Small intestine (tissue), 7 donors: ENCODE measurements around the gene LSM3. TPM values are rescaled to one million over a fixed set of nuclear protein-coding genes. Genes with fewer than 3 reads are reported as not detected.
A peak's percentile ranks its signal among the peaks of the same experiment; 100 is the strongest.

Experiments used
- DNase-seq, 2 donors: peaks; one replicate each; pipeline versions ENCODE4 v3.0.0 to v3.0.0-alpha.2; 2013
- FAIRE-seq: peaks from 2 replicates; lab custom pipeline; 2012; peaks lifted over from hg19 to GRCh38; lab: Jason Lieb, UNC
- H3K27ac ChIP-seq, 3 donors: one replicate each; pipeline ENCODE4 v1.5.1; 2013; ENCODE audit warnings: low read length in 2 of 3, mild to moderate bottlenecking in 2 of 3, control low read depth in 1 of 3, inconsistent platforms in 1 of 3, low read depth in 1 of 3, moderate library complexity in 1 of 3
- H3K27me3 ChIP-seq, 3 donors: one replicate each; pipeline ENCODE4 v1.6.1; 2013; ENCODE audit warnings: low read length in 3 of 3, inconsistent platforms in 1 of 3; ENCODE audit not compliant: control insufficient read depth in 3 of 3, insufficient read depth in 3 of 3
- H3K36me3 ChIP-seq, 3 donors: one replicate each; pipeline ENCODE4 v1.6.1; 2013; ENCODE audit warnings: low read length in 3 of 3, inconsistent platforms in 1 of 3, low read depth in 1 of 3, mild to moderate bottlenecking in 1 of 3, moderate library complexity in 1 of 3; ENCODE audit not compliant: control insufficient read depth in 3 of 3, insufficient read depth in 2 of 3
- H3K4me1 ChIP-seq, 3 donors: one replicate each; pipeline ENCODE4 v1.6.1; 2013; ENCODE audit warnings: low read length in 2 of 3, inconsistent platforms in 1 of 3, low read depth in 1 of 3, mild to moderate bottlenecking in 1 of 3, moderate library complexity in 1 of 3; ENCODE audit not compliant: control insufficient read depth in 3 of 3, insufficient read depth in 2 of 3
- H3K4me3 ChIP-seq, 3 donors: one replicate each; pipeline ENCODE4 v1.5.1; 2013; ENCODE audit warnings: low read length in 3 of 3, control low read depth in 1 of 3, inconsistent platforms in 1 of 3, low read depth in 1 of 3, mild to moderate bottlenecking in 1 of 3, moderate library complexity in 1 of 3
- H3K9me3 ChIP-seq, 2 donors: one replicate each; pipeline ENCODE4 v1.6.1; 2013; ENCODE audit warnings: low read depth in 1 of 2, low read length in 1 of 2; ENCODE audit not compliant: control insufficient read depth in 2 of 2, insufficient read depth in 1 of 2
- WGBS, 3 donors: extraction: QIAGEN DNeasy Blood & Tissue Kit; methylation state at CpG; one replicate each; pipeline ENCODE4 v1.1.7; 2013; 5-methylcytosine and 5-hydroxymethylcytosine counted together
- polyA plus RNA-seq, 4 donors: library from polyadenylated mRNA; stranded (reverse) in 3 of 4; unstranded in 1 of 4; fragments of 200-250 nt in 3 of 4; fragments of 120-200 nt in 1 of 4; gene quantifications; one replicate each; pipeline versions ENCODE4 v1.2.1 to v1.2.3, GENCODE V29; 2013
- donor health status: healthy with polysubstance abuse.
- donor health status: control.
- donor health status: control.
- donor health status: Bipolar disorder and iron deficiency.
- donor health status: healthy.

Gene LSM3
- polyA plus RNA-seq, 4 donors: 12.2 to 18.4 (median 13.6) TPM

GRCh38 chr3:14150491-14151230, 28.0 kb upstream of the LSM3 start:
- WGBS, 3 donors: 94 to 95% (median 95%) methylated on average over 9 of the region's 9 CpGs
- no peak overlapping the region for H3K4me3 ChIP-seq
- no peaks in the 10 kb centered on the region for H3K9me3 ChIP-seq
- peaks cover 0 to 13% (median 0%) of the 10 kb centered on the region in 3 donors for H3K4me1 ChIP-seq
- DNase-seq (no peak), FAIRE-seq (no peak)
- no peak overlapping the region for H3K27ac ChIP-seq
- peaks cover 3 to 81% (median 26%) of the 10 kb centered on the region in 3 donors for H3K36me3 ChIP-seq
- H3K27me3 ChIP-seq: no peaks in the 10 kb centered on the region

GRCh38 chr3:14151471-14152083, 27.0 kb upstream of the LSM3 start:
- Histone ChIP-seq H3K9me3 (no peaks in the 10 kb centered on the region), H3K27me3 (no peaks in the 10 kb centered on the region), H3K36me3 (peaks cover 7 to 76% (median 20%) of the 10 kb centered on the region in 3 donors), H3K4me1 (peaks cover 0 to 13% (median 0%) of the 10 kb centered on the region in 3 donors), H3K27ac (no peak overlapping the region), H3K4me3 (no peak overlapping the region)
- WGBS, 3 donors: 88 to 91% (median 91%) methylated on average over 12 of the region's 12 CpGs
- DNase-seq: no peak
- FAIRE-seq: no peak

- DNase-seq: peak; percentile 60 to 64
- Histone ChIP-seq H3K27me3 (no peaks in the 10 kb centered on the region), H3K36me3 (peaks cover 7 to 77% (median 18%) of the 10 kb centered on the region in 3 donors), H3K4me1 (peaks cover 0 to 12% (median 0%) of the 10 kb centered on the region in 3 donors), H3K27ac (no peak overlapping the region), H3K9me3 (no peaks in the 10 kb centered on the region), H3K4me3 (no peak overlapping the region)
- FAIRE-seq: no peak
- 30 to 67% (median 64%) methylated on average over 11 of the region's 11 CpGs for WGBS, 3 donors
Measured at GRCh38 chr3:14152233-14152962, 26.2 kb upstream of the LSM3 start.

GRCh38 chr3:14152963-14153355, 25.7 kb upstream of the LSM3 start:
- peaks cover 0 to 10% (median 0%) of the 10 kb centered on the region in 3 donors for H3K4me1 ChIP-seq
- H3K36me3 ChIP-seq: peaks cover 7 to 76% (median 22%) of the 10 kb centered on the region in 3 donors
- no peak overlapping the region for H3K27ac ChIP-seq
- no peak for DNase-seq
- H3K9me3 ChIP-seq: no peaks in the 10 kb centered on the region
- 26 to 69% (median 54%) methylated on average over 4 of the region's 4 CpGs for WGBS, 3 donors
- no peaks in the 10 kb centered on the region for H3K27me3 ChIP-seq
- FAIRE-seq: no peak
- H3K4me3 ChIP-seq: no peak overlapping the region

DNA sequence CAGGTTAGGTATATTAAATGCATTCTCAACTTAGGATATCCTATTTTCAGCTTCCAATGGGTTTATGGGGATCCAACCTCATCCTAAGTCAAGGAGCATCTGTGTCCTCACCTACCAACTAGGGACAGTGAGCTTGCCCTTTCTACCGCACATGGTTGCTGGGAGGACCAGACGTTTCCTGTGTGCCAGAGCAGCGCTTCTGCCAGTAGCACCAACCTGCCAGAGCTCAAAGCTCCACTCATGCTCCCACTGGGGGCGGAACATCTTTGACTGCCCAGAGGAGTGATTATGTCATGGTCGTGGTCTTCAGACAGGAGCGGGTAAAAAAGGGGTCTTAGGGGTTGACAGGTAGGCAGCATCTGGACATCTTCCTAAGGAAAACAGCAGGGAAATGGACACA, 25.0 kb upstream of the LSM3 start:
- Histone ChIP-seq H3K4me1 (peaks cover 0 to 10% (median 0%) of the 10 kb centered on the region in 3 donors), H3K9me3 (no peaks in the 10 kb centered on the region), H3K36me3 (peaks cover 9 to 76% (median 26%) of the 10 kb centered on the region in 3 donors), H3K27ac (no peak overlapping the region), H3K27me3 (no peaks in the 10 kb centered on the region), H3K4me3 (no peak overlapping the region)
- FAIRE-seq: no peak
- no peak for DNase-seq
- 93 to 97% (median 94%) methylated on average over 6 of the region's 6 CpGs for WGBS, 3 donors

GRCh38 chr3:14154276-14154675, 24.3 kb upstream of the LSM3 start:
- no peaks in the 10 kb centered on the region for H3K9me3 ChIP-seq
- no peak for FAIRE-seq
- H3K27ac ChIP-seq: no peak overlapping the region
- peaks cover 12 to 73% (median 27%) of the 10 kb centered on the region in 3 donors for H3K36me3 ChIP-seq
- WGBS, 3 donors: 87 to 94% (median 91%) methylated on average over 5 of the region's 5 CpGs
- no peaks in the 10 kb centered on the region for H3K27me3 ChIP-seq
- H3K4me3 ChIP-seq: no peak overlapping the region
- no peak for DNase-seq
- peaks cover 0 to 10% (median 0%) of the 10 kb centered on the region in 3 donors for H3K4me1 ChIP-seq

DNA sequence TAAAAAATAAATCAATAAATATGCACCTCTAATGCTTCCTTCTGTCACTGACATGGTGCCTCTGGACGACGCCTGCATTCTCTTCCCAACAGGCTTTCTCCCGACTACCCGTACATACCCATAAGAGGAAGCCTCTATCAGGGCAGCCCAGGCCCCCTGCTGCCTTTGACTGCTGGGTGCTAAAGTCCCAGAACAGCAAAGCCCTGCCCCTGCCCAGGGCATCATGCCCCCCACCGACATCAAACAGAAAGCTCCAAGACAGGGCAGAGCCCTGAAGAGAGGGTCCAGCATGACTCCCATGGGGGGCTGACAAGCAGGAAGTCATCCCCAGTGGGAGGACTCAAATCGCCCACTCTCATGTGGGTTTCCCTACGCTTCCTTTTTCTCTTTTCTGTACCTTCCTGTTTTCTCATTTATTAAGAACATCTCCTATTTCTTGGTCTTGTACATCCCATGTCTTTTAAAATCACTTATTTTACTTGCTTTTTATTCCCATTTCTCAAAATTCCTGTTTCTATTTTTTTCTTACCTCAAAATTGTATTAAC, 23.6 kb upstream of the LSM3 start:
- Histone ChIP-seq H3K4me3 (no peak overlapping the region), H3K36me3 (peaks cover 17 to 74% (median 31%) of the 10 kb centered on the region in 3 donors), H3K27me3 (no peaks in the 10 kb centered on the region), H3K4me1 (peaks cover 0 to 10% (median 0%) of the 10 kb centered on the region in 3 donors), H3K9me3 (no peaks in the 10 kb centered on the region), H3K27ac (no peak overlapping the region)
- WGBS, 3 donors: 88 to 94% (median 91%) methylated on average over 7 of the region's 7 CpGs
- DNase-seq (no peak), FAIRE-seq (no peak)

- DNase-seq (no peak), FAIRE-seq (no peak)
- Histone ChIP-seq H3K4me3 (no peak overlapping the region), H3K27ac (no peak overlapping the region), H3K27me3 (no peaks in the 10 kb centered on the region), H3K36me3 (peaks cover 21 to 66% (median 37%) of the 10 kb centered on the region in 3 donors), H3K9me3 (no peaks in the 10 kb centered on the region), H3K4me1 (peaks cover 0 to 10% (median 0%) of the 10 kb centered on the region in 3 donors)
- WGBS, 3 donors: 96 to 98% (median 97%) methylated on average over 7 of the region's 7 CpGs
Measured at GRCh38 chr3:14156201-14156600, 22.4 kb upstream of the LSM3 start.
